ENCODE measurements around the gene VPS72.

The VPS72 gene

GRCh38 chr1:151166505-151166956 lies 23.5 kb downstream of the VPS72 start:
- DNase-seq (ENCODE audit: low read depth) = no peak
- peak overlapping the region; percentile 76 for H3K4me3 ChIP-seq (ENCODE audit: control insufficient read depth, low read depth, low read length)
- no peak for TF ChIP-seq CTCF (IDR thresholded peaks at IDR 0.05; ENCODE audit: control insufficient read depth, insufficient read depth, low read depth, low read length, missing control alignments)

GRCh38 chr1:151165738-151166504 lies 24.1 kb downstream of the VPS72 start, which contains the start of the genes LYSMD1 and SCNM1:
TSS of gene LYSMD1 (minus strand) at chr1:151165902. CDS start at chr1:151165258, 644 bp downstream.
TSS of gene SCNM1 (plus strand) at chr1:151166144. CDS start at chr1:151166153, 9 bp downstream.
- H3K4me3 ChIP-seq (ENCODE audit: control insufficient read depth, low read depth, low read length) = peak within 1 kb of the TSS; percentile 76
- peak; percentile 95 for DNase-seq (ENCODE audit: low read depth)

GRCh38 chr1:151165281-151165737 lies 24.7 kb downstream of the VPS72 start:
- TF ChIP-seq CTCF (IDR thresholded peaks at IDR 0.05; ENCODE audit: control insufficient read depth, insufficient read depth, low read depth, low read length, missing control alignments) = no peak
- DNase-seq (ENCODE audit: low read depth) = no peak
- H3K4me3 ChIP-seq (ENCODE audit: control insufficient read depth, low read depth, low read length) = peak overlapping the region; percentile 76

More at GRCh38 chr1:151165738-151166504, 24.1 kb downstream of the VPS72 start, which contains the start of the genes LYSMD1 and SCNM1:
- peak; percentile 3 for TF ChIP-seq CTCF (IDR thresholded peaks at IDR 0.05; ENCODE audit: control insufficient read depth, insufficient read depth, low read depth, low read length, missing control alignments)

GRCh38 chr1:151164732-151165280 lies 25.2 kb downstream of the VPS72 start:
- TF ChIP-seq CTCF (IDR thresholded peaks at IDR 0.05; ENCODE audit: control insufficient read depth, insufficient read depth, low read depth, low read length, missing control alignments) = no peak
- peak overlapping the region; percentile 76 for H3K4me3 ChIP-seq (ENCODE audit: control insufficient read depth, low read depth, low read length)
- DNase-seq (ENCODE audit: low read depth) = no peak

GRCh38 chr1:151159373-151159772 lies 30.6 kb downstream of the VPS72 start:
- DNase-seq (ENCODE audit: low read depth) = no peak
- TF ChIP-seq CTCF (IDR thresholded peaks at IDR 0.05; ENCODE audit: control insufficient read depth, insufficient read depth, low read depth, low read length, missing control alignments) = no peak
- H3K4me3 ChIP-seq (ENCODE audit: control insufficient read depth, low read depth, low read length) = no peak overlapping the region

- H3K4me3 ChIP-seq (ENCODE audit: control insufficient read depth, low read depth, low read length) = no peak overlapping the region
- DNase-seq (ENCODE audit: low read depth) = no peak
- TF ChIP-seq CTCF (IDR thresholded peaks at IDR 0.05; ENCODE audit: control insufficient read depth, insufficient read depth, low read depth, low read length, missing control alignments) = no peak
Measured at GRCh38 chr1:151158751-151159251, 31.2 kb downstream of the VPS72 start.
